ENCODE measurements around the gene SSTR5.

Gene SSTR5

GRCh38 chr16:1102333-1102700 lies 29.8 kb downstream of the SSTR5 start:
- H3K9me3 Mint-ChIP-seq, result no peaks in the 10 kb centered on the region
- no peaks in the 10 kb centered on the region for H3K4me1 Mint-ChIP-seq
- no peak for TF ChIP-seq CTCF (IDR thresholded peaks at IDR 0.05; ENCODE audit: unreplicated experiment in 3 of 3)
- no peaks in the 10 kb centered on the region for H3K36me3 Mint-ChIP-seq (ENCODE audit: low read depth)
- peak overlapping the region in 1 of 3 experiments; percentile 19 for H3K4me3 Mint-ChIP-seq
- no peak overlapping the region for H3K27ac Mint-ChIP-seq
- peaks cover 9% of the 10 kb centered on the region for H3K27me3 Mint-ChIP-seq (ENCODE audit: low read depth)

GRCh38 chr16:1102921-1103635 lies 30.5 kb downstream of the SSTR5 start:
- Mint-ChIP-seq H3K4me3 (peak overlapping the region in 1 of 3 experiments; percentile 31), H3K36me3 (ENCODE audit: low read depth) (no peaks in the 10 kb centered on the region), H3K27ac (no peak overlapping the region), H3K27me3 (ENCODE audit: low read depth) (peaks cover 9% of the 10 kb centered on the region), H3K4me1 (no peaks in the 10 kb centered on the region), H3K9me3 (no peaks in the 10 kb centered on the region)
- peak; percentile 59 to 74 (median 70) for TF ChIP-seq CTCF (IDR thresholded peaks at IDR 0.05; ENCODE audit: unreplicated experiment in 3 of 3)

DNA sequence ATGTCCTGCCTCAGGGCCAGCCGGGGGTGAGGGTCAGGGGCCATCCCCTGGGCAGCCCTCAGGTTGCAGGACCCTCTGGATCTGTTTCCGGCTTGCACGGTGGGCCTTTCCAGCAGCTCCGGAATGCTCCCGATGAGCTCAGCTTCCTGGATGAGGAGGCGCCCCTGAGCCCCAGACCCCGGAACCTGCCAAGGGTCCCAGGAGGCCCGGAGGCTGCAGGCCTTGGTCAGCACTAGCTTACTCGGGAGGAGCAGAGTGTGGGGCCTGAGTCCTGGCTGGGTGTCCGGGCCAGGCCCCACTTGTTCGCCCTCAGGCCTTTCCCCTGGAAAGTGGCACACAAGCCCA lies 31.1 kb downstream of the SSTR5 start:
- H3K4me3 Mint-ChIP-seq, result no peak overlapping the region
- no peak overlapping the region for H3K27ac Mint-ChIP-seq
- no peaks in the 10 kb centered on the region for H3K36me3 Mint-ChIP-seq (ENCODE audit: low read depth)
- H3K9me3 Mint-ChIP-seq, result no peaks in the 10 kb centered on the region
- H3K27me3 Mint-ChIP-seq (ENCODE audit: low read depth), result peaks cover 9% of the 10 kb centered on the region
- no peak for TF ChIP-seq CTCF (IDR thresholded peaks at IDR 0.05; ENCODE audit: unreplicated experiment in 3 of 3)
- no peaks in the 10 kb centered on the region for H3K4me1 Mint-ChIP-seq

DNA sequence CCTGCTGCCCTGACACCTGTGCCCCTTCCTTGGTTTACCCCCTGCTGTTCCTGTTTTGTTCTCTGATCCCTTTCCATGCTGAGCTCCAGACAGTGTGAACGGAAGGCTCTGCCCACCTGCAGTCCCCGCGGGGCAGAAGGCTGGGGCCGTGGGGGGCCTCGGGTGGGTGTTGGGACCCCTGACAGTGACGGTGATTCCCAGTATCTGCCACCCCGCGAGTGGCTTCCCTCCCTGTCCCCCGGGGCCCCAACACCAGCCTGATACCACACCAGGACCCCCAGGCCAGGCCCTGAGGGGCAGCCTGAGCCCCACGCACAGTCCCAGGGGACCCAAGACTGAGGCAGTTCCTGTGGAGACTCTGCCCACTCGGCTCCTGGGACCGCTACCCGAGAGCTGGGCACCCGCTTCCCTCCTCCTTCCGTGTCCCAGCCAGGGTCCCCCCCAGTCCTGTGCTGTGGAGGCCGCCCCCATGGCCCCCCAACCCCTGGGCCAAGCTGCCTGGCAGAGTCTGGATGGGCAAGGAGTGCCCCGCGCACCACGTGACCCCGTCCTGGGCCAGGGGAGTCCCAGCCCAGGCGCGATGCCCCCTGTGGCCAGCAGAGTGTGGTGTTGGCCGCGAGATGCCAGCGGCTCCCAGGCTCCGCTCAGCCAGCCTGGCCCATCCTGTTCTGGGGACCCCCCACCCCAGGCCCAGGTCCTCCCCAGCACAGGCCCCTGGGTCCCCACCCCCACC lies 33.5 kb downstream of the SSTR5 start:
- peaks cover 23% of the 10 kb centered on the region for H3K27me3 Mint-ChIP-seq (ENCODE audit: low read depth)
- H3K4me3 Mint-ChIP-seq, result no peak overlapping the region
- H3K27ac Mint-ChIP-seq, result no peak overlapping the region
- H3K4me1 Mint-ChIP-seq, result no peaks in the 10 kb centered on the region
- H3K36me3 Mint-ChIP-seq (ENCODE audit: low read depth), result no peaks in the 10 kb centered on the region
- TF ChIP-seq CTCF (IDR thresholded peaks at IDR 0.05; ENCODE audit: unreplicated experiment in 3 of 3), result peak; percentile 90 to 97 (median 91)
- no peaks in the 10 kb centered on the region for H3K9me3 Mint-ChIP-seq

DNA sequence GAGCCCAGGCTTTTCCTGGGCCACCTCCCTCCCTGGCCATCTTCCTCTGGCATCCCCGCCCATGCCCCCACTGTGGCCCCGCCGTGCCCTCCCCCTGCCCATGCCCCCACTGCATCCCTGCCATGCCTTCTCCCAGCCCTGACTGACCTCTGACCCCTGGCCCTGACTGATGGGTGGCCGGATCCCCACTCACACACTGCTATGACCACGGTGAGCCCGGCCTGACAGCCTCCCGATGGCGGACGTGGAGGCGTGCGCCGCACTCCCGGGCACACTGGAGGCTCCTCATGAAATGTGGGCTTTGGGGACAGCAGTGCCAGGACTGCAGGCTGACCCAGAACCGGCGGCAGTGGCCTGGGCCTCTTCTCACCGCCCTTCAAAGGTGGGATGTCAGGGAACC lies 34.1 kb downstream of the SSTR5 start:
- no peaks in the 10 kb centered on the region for H3K4me1 Mint-ChIP-seq
- TF ChIP-seq CTCF (IDR thresholded peaks at IDR 0.05; ENCODE audit: unreplicated experiment in 3 of 3), result no peak
- no peaks in the 10 kb centered on the region for H3K9me3 Mint-ChIP-seq
- H3K27me3 Mint-ChIP-seq (ENCODE audit: low read depth), result peaks cover 26% of the 10 kb centered on the region
- no peaks in the 10 kb centered on the region for H3K36me3 Mint-ChIP-seq (ENCODE audit: low read depth)
- H3K4me3 Mint-ChIP-seq, result no peak overlapping the region
- H3K27ac Mint-ChIP-seq, result no peak overlapping the region

DNA sequence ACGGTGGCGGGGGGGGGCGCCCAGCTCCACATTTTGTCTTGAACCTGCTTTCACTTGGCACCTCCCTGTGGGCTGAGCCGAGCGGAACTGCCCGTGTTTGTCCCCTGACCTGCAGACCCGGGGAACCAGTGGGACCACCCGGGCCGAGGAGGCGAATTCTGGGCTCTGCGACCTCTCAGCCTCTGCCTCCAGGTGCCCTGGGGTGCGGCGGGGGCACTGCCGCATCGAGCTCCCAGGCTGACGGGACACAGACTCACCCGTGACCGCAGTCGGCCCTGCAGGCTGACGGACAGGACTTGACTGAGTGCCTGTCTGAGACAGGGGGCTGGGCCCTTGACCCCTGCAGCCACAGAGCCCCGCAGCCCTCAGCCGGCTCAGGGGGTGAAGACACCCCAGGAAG lies 34.6 kb downstream of the SSTR5 start:
- Mint-ChIP-seq H3K27me3 (ENCODE audit: low read depth) (peaks cover 29% of the 10 kb centered on the region), H3K36me3 (ENCODE audit: low read depth) (no peaks in the 10 kb centered on the region), H3K27ac (no peak overlapping the region), H3K9me3 (no peaks in the 10 kb centered on the region), H3K4me3 (no peak overlapping the region), H3K4me1 (no peaks in the 10 kb centered on the region)
- no peak for TF ChIP-seq CTCF (IDR thresholded peaks at IDR 0.05; ENCODE audit: unreplicated experiment in 3 of 3)

Measured in nephron (organoid).